B cell (primary cell): ENCODE measurements around the gene ATAD2B.

ENCODE experiments used
- EZH2 ChIP-seq: IDR thresholded peaks from 2 replicates; pipeline ENCODE4 v1.6.1; 2012; ENCODE audit warnings: borderline replicate concordance, low read depth, mild to moderate bottlenecking, moderate library complexity, low read length; ENCODE audit not compliant: insufficient read depth, poor library complexity, severe bottlenecking
- TF ChIP-seq, protein P1 (sequence below): fragments of 200-600 bp; IDR thresholded peaks from one replicate; pipeline ENCODE4 v1.8.0; 2022; ENCODE audit warnings: antibody characterized with exemption, mild to moderate bottlenecking

DNA sequence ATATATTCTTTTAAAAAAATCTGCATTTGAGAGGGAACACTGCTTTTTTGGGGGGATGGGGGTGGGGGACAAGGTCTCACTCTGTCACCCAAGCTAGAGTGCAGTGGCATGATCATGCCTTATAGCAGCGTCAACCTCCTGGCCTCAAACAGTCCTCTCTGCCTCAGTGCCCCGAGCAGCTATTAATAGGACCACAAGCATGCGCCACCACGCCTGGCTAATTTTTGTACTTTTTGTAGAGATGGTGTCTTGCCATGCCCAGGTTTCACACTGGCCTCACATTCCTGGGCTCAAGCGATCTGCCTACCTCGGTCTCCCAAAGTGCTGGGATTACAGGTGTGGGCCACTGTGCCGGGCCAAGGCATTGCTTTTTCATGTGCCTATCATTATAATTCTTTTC, 154.2 kb downstream of the ATAD2B start:
- TF ChIP-seq, protein P1, sequence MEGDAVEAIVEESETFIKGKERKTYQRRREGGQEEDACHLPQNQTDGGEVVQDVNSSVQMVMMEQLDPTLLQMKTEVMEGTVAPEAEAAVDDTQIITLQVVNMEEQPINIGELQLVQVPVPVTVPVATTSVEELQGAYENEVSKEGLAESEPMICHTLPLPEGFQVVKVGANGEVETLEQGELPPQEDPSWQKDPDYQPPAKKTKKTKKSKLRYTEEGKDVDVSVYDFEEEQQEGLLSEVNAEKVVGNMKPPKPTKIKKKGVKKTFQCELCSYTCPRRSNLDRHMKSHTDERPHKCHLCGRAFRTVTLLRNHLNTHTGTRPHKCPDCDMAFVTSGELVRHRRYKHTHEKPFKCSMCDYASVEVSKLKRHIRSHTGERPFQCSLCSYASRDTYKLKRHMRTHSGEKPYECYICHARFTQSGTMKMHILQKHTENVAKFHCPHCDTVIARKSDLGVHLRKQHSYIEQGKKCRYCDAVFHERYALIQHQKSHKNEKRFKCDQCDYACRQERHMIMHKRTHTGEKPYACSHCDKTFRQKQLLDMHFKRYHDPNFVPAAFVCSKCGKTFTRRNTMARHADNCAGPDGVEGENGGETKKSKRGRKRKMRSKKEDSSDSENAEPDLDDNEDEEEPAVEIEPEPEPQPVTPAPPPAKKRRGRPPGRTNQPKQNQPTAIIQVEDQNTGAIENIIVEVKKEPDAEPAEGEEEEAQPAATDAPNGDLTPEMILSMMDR, result no peak
- TF ChIP-seq EZH2, result no peak
